NCI-H1694 treated with DMSO at 0.1 percent for 48 hours (cell line): ENCODE results near the gene SLC24A4.
"Not testable (repeated sequence)": the region's sequence is repeated elsewhere in the genome, so short reads cannot be mapped to it uniquely, and the experiment has no call there.

Experiments used
- DNase-seq: peaks from one replicate; lab custom pipeline; 2025; lab: John Stamatoyannopoulos, UW

Gene SLC24A4

DNA sequence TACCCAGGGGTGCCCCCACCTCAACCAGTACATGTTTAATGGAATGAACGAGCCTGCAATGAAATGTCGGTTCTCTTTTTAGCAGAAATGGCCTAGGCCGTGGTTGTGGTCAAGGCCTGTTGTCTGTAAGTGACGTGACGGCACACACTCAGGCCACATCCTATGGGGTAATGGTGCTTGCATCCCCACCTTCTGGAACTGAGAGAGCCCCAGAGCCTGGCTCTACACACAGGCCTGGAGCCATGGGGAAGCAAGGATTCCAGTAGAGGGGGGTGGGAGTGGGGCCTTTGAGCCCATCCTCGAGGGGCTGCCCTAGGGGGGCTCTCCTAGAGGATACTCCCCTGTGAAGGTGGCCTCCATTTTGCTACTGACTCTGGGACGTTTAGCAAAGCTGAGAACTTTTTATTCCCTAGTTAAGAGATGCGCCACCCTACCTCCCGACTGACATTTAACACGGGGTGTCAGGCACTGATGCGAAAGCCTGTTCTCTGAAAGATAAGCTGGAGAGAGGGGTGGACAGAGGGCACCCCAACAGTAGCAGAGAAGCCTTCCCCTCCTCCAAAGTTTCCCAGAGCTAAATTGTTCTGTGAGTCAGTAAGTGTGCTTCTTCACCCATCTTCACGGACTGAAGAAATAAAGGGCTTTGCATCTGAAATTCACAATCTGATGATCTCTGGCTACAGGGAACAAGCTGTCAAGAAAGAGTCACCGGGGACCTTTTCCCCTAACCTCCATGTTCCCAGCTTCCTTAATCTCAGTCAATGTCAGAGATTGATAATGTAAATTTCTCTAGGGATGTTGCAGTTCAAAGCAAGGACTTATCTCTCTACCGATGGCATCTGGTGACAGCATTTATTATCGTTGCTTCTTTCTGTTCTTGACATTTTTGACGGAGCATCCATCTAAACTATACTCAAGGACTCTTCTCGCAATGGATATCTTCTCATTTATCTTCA lies 197.4 kb downstream of the SLC24A4 start:
- no peak for DNase-seq

GRCh38 chr14:92521058-92521415 lies 198.1 kb downstream of the SLC24A4 start:
- DNase-seq, result no peak

DNA sequence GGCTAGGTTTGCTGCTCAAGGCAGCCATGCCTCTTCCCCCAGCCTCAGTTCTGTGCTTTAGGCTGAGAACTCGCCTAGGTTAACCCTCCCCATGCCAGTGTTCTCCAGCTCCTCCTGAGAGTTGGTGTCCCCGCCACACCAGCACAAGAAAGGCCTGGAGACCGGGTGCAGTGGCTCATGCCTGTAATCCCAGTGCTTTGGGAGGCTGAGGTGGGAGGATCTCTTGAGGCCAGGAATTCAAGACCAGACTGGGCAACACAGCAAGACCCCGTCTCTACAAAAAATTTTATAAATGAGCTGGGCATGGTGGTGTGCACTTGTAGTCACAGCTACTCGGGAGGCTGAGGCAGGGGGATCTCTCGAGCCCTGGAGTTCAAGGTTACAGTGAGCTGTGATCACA lies 200.8 kb downstream of the SLC24A4 start:
- no peak for DNase-seq

GRCh38 chr14:92524602-92525185 lies 201.7 kb downstream of the SLC24A4 start:
- DNase-seq, result no peak

DNA sequence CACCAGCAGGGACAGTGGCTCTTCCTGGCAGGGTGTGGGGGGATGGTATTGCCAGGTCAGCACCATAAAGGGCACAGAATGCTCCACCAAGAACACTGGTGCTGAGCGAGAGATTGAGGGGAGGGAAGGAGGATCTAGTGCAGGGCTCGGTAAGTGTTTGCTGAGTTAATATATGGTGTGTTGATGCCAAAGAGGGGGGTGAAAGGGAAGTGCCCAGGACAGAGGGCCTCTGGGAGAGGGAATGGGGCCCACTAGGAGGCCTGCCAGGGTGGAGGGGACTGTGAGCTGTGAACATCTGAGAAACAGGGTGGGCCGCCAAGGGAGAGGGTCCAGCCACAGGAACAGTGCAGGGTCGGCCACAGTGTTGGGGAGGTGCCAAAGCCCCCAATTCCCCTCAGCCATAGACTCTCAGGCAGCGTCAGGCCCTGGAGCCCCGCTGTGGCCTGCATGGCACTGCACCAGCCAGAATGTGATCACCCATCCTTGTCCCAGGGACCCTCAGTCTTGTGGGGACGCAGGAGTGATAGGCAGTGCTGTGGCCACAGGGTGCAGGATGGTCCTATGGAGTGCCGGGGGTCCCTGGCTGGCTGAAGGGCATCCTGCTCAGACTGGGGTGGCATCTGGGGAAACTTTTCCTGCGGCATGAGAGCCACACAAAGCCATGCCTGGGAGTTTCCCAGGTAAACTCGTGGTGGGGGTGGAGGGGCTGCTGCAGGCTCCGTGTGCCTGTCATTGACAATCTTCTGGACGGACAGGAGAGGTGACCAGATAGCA lies 202.5 kb downstream of the SLC24A4 start:
- DNase-seq, result no peak

DNA sequence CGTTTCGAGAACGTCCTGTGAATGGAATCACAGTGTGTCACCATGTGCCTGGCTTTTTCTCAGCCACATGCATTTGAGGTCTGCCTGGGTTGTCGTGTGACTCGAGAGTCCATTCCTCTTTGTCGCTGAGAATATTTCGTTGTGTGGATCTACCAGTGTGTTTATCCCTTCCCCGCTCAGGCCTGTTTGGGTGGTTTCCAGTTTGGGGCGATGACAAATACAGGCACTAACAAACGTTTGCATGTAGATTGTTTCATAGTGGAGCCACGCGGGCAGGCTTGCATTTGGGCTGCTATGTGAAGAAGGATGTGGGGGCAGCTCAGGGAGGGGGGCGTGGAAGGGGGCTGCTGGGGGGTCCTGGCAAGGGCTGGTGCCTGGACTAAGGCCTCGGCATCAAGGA lies 204.8 kb downstream of the SLC24A4 start:
- DNase-seq, result no peak

DNA sequence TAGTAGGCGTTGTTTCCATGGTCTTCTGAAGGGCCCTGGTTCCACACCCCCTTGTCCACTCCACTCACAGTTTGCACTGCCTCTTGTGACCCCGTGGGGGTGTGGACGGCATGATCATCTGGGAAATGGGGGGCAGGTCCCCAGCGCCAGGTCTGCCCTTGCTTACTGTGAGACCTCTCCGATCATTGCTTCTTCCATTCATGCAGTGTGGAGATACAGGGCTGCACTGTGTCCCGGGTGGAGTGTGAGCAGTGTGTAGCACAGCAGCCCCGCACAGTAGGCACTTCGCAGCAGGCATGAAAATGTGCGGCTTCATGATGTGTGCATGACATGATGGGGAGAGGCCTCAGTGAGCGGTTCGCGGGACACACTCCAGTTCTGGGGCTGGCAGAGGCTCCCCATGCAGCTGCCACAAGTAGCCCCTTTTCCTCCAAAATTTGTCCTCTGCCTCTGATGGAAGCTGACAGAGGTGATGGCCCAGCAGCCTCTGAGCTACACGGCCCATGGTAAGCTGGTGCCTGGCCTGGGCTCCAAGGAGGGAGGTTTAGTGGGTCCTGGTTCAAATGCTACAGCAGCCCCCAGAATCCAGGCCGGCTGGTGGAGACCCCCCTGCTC lies 205.6 kb downstream of the SLC24A4 start:
- no peak for DNase-seq

GRCh38 chr14:92529903-92530302 lies 206.9 kb downstream of the SLC24A4 start:
- DNase-seq, result no peak

DNA sequence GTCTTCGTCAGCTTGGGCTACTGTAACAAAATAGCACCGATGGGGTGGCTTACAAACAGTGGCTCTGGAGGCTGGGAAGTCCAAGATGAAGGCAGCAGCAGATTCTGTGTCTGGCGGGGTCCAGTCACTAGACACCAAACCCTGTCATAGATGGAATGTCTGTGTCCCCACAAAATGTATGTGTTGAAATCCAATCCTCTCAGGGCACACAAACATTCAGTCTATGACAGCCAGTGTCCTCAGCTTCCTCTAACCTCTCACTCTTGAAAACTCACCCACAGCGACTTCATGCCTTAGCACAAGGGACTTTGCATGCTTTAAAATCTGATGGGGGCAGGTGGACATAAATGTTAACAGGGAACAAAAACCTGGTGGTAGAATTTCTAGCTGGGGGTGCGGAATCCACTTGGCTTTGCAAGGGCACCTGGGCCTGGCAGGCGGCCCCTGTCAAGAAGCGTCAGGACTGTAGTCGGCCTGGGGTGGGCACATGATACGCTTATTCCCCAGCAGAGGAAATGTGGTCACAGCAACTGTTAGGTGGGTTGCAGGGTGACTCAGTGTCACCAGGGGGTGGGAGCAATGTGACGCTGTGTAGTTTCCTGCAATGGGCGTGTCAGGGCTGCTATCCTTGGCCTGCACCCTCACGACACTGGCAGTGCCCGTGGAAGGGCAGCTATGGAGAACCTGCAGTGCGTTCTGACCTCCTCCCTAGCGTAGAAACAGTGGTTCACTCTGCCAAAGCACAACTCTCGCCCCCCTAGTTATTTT lies 208.3 kb downstream of the SLC24A4 start:
- no peak for DNase-seq

- DNase-seq, result peak; percentile 49
Measured at GRCh38 chr14:92532490-92533163, 209.7 kb downstream of the SLC24A4 start.

DNA sequence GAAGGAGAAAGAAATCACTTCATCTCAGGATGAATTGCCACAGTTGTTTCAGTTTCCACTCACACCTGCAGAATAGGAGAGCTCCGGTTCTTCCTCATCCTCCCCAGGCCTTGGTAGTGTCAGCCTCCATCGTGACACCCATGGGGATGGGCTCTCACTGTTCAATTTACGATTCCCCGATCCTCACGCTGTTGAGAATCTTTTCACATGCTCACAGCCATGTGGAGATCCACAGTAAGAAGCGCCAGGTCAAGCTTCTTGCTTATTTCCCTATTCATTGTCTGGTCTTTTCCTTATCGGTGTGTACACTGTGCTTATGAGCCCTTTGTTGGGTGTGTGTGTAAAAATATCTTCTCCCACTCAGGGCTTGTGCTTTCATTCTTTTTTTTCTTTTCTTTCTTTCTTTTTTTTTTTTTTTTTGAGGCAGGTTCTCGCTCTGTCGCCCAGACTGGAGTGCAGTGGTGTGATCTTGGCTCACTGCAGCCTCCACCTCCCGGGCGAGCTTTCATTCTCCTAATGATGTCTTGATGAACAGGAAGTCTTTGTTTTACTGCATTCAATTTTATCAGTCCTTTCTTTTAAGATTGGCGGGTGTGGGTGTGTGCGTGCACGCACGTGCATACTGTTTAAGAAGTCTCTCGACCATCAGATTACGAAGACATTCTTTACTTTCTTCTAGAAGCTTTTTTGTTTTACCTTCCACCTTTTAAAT lies 212.1 kb downstream of the SLC24A4 start:
- DNase-seq, result no peak

DNA sequence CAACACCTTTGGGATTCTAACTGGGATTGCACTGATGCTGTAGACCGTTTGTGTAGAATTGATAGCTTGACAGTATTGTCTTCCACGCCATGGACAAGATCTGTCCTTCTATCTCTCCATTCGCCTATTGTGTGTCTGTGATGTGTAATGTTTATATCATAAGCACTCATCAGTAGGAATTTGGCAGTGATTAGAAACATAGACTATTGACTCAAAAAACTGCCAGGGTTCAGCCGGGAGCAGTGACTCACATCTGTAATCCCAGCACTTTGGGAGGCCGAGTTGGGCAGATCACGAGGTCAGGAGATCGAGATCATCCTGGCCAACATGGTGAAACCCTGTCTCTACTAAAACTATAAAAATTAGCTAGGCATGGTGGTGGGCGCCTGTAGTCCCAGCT lies 213.3 kb downstream of the SLC24A4 start:
- DNase-seq, result not testable (repeated sequence)

DNA sequence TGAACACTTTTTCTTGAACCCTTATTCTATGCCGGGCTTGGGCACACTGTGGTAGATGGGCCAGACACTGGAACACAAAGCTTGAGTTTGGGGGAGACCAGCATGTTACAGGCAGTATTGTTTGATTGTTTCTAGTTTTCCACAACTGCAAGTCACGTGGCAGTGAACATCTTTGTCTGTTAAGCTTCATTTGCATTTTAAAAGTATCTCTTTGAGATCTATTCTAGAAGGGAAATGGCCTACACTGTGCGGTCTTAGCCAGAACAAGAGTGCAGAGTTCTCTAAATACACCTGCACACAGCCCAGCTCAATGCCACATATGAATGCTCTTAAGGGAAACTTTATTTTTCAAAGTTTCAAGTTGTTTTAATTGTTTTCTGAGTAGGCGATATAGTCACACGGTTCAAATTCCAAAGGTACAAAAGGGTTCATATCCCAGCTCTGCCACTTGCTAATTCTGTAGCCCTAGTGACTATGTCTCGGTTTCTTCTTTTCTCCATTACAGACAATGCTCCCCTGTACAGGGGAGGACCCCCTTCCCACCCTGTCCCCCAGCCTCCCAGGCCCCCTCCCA lies 215.5 kb downstream of the SLC24A4 start:
- no peak for DNase-seq

DNA sequence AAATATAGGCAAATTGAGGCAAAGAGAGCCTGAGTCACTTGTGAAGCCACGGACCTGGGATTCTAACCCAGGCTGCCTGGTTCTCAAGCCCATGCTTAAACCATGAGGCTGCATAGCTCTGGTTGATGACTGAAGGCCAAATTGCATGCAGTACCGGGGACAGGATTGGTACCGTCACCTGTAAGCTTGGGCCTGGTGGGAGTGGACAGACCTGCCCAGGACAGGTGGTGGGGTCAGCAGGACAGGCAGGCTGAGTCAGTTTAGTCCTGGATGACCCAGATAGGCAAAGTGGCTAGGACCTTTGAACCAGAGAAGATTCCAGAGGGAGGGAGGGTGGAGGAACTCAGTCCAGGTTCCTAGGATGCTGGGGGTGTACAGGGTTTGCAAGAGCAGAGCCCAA lies 216.5 kb downstream of the SLC24A4 start:
- DNase-seq, result no peak

DNA sequence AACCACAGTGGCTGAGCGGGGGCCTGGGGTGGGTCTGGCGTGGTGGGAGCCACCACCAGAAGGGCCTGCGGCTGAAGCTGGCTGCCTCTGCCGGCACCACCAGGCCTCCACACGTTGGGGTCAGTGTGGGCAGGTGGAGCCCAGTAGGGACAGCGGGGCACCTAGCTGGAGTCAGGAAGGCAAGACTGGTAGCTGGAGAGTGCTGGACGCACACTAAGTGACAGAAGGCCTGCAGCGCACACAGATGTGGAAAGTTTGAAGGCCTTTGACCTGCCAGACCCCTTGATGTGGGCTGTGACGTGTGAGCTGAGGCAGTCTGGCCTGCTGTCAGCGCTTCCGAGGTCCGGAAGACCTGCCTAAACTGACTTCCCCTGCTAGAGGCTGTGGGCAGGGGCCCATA lies 216.9 kb downstream of the SLC24A4 start:
- DNase-seq, result no peak

- no peak for DNase-seq
Measured at GRCh38 chr14:92540472-92541048, 217.6 kb downstream of the SLC24A4 start.

- DNase-seq, result no peak
Measured at GRCh38 chr14:92542766-92543554, 220.0 kb downstream of the SLC24A4 start.

- DNase-seq, result no peak
Measured at GRCh38 chr14:92544051-92544720, 221.2 kb downstream of the SLC24A4 start.
